H1 (cell line): Measurements from ENCODE around the gene KRT1. TPM values are rescaled to one million over a fixed set of nuclear protein-coding genes. Genes with fewer than 3 reads are reported as not detected.

Source experiments
- CTCF ChIA-PET: fragments of 300-600 bp; sonication (Branson Sonifier 250); formaldehyde crosslinking; loops from one replicate; lab custom pipeline; 2021; ENCODE audit not compliant: partially characterized antibody; lab: Charles Lee
- POLR2A ChIA-PET: fragments of 300-600 bp; sonication (Branson Sonifier 250); formaldehyde crosslinking; loops from one replicate; lab custom pipeline; 2021; ENCODE audit warnings: inconsistent platforms; ENCODE audit not compliant: partially characterized antibody; lab: Charles Lee
- DNase-seq, 2 experiments: peaks; one replicate each; pipeline versions ENCODE4 v3.0.0 to v3.0.0-alpha.2; 2010 to 2022; ENCODE audit warnings: low spot score in 2 of 2, low read depth in 1 of 2, mixed read lengths in 1 of 2
- FAIRE-seq: peaks from 2 replicates; lab custom pipeline; 2011; peaks lifted over from hg19 to GRCh38; lab: Jason Lieb, UNC
- H2AFZ ChIP-seq: 2 replicates; pipeline ENCODE4 v1.8.1; 2012; ENCODE audit warnings: low read length, inconsistent platforms
- H2AK5ac ChIP-seq: 2 replicates; pipeline ENCODE4 v1.6.1; 2013; ENCODE audit warnings: low read depth, low read length
- H2BK120ac ChIP-seq: replicated peaks from 2 replicates; pipeline ENCODE3; 2013; ENCODE audit warnings: low read depth, low read length, inconsistent platforms
- H2BK12ac ChIP-seq: 2 replicates; pipeline ENCODE4 v1.6.1; 2013; ENCODE audit warnings: low read depth, low read length
- H2BK15ac ChIP-seq: 2 replicates; pipeline ENCODE4 v1.6.1; 2013; ENCODE audit warnings: low read length
- H2BK20ac ChIP-seq: 2 replicates; pipeline ENCODE4 v1.6.1; 2013; ENCODE audit warnings: low read length
- H2BK5ac ChIP-seq: 2 replicates; pipeline ENCODE4 v1.6.1; 2013; ENCODE audit warnings: low read depth, low read length
- H3K14ac ChIP-seq: 2 replicates; pipeline ENCODE4 v1.6.1; 2013; ENCODE audit warnings: inconsistent platforms; ENCODE audit not compliant: insufficient read length
- H3K18ac ChIP-seq: 2 replicates; pipeline ENCODE4 v1.6.1; 2013; ENCODE audit warnings: low read length; ENCODE audit errors: extremely low read depth
- H3K23ac ChIP-seq: 2 replicates; pipeline ENCODE4 v1.6.1; 2013; ENCODE audit warnings: inconsistent platforms; ENCODE audit not compliant: insufficient read length
- H3K23me2 ChIP-seq: 2 replicates; pipeline ENCODE4 v1.6.1; 2013; ENCODE audit warnings: low read depth, low read length
- H3K27ac ChIP-seq: 2 replicates; pipeline ENCODE4 v1.6.1; 2011; ENCODE audit warnings: low read depth, low read length, inconsistent platforms
- H3K27me3 ChIP-seq, 4 experiments: replicated peaks in 1 of 4; 1 replicate in 1 of 4; 2 replicates in 3 of 4; pipeline versions ENCODE4 v1.6.1 to v1.8.1; 2011 to 2013; ENCODE audit warnings: low read length in 3 of 4, mild to moderate bottlenecking in 3 of 4, inconsistent platforms in 2 of 4, mixed read lengths in 2 of 4, moderate library complexity in 1 of 4; ENCODE audit not compliant: control insufficient read depth in 3 of 4, insufficient read depth in 3 of 4; ENCODE audit errors: extremely low read depth in 1 of 4
- H3K36me3 ChIP-seq, 4 experiments: 2 replicates each; pipeline versions ENCODE4 v1.6.1 to v1.8.1; 2011 to 2013; ENCODE audit warnings: mild to moderate bottlenecking in 4 of 4, low read length in 3 of 4, moderate library complexity in 2 of 4, control low read depth in 1 of 4, inconsistent platforms in 1 of 4; ENCODE audit not compliant: insufficient read depth in 4 of 4, control insufficient read depth in 2 of 4
- H3K4ac ChIP-seq: replicated peaks from 2 replicates; pipeline ENCODE3; 2013; ENCODE audit warnings: low read length, low read depth, mixed read lengths, inconsistent platforms; ENCODE audit not compliant: insufficient read length
- H3K4me1 ChIP-seq, 4 experiments: replicated peaks in 1 of 4; 1 replicate in 1 of 4; 2 replicates in 3 of 4; pipeline versions ENCODE4 v1.6.1 to v1.8.1; 2011 to 2013; ENCODE audit warnings: low read length in 3 of 4, inconsistent platforms in 2 of 4, mixed read lengths in 1 of 4; ENCODE audit not compliant: insufficient read depth in 4 of 4, control insufficient read depth in 3 of 4
- H3K4me2 ChIP-seq, 2 experiments: 2 replicates each; pipeline versions ENCODE4 v1.6.1 to v1.8.1; 2011 to 2013; ENCODE audit warnings: low read depth in 2 of 2, low read length in 2 of 2, control low read depth in 1 of 2, inconsistent platforms in 1 of 2, mild to moderate bottlenecking in 1 of 2; ENCODE audit not compliant: insufficient read depth in 1 of 2
- H3K4me3 ChIP-seq, 4 experiments: fragments of 200-600, 300-600 bp in 1 of 4; sonication (generic), shearing (Covaris generic), sonication (Bioruptor Twin) in 1 of 4; 2 replicates each; pipeline versions ENCODE4 v1.5.1 to v1.8.1; 2011 to 2016; ENCODE audit warnings: low read length in 4 of 4, low read depth in 3 of 4, control low read depth in 2 of 4, inconsistent platforms in 2 of 4, mild to moderate bottlenecking in 2 of 4, mixed read lengths in 1 of 4, moderate library complexity in 1 of 4; ENCODE audit not compliant: insufficient read depth in 2 of 4; ENCODE audit errors: extremely low read depth in 1 of 4
- H3K56ac ChIP-seq: replicated peaks from 2 replicates; pipeline ENCODE3; 2013; ENCODE audit warnings: low read depth, mild to moderate bottlenecking, mixed read lengths, low read length, inconsistent platforms; ENCODE audit not compliant: insufficient read length
- H3K79me1 ChIP-seq: 2 replicates; pipeline ENCODE4 v1.6.1; 2013; ENCODE audit warnings: low read depth, low read length, control low read depth
- H3K79me2 ChIP-seq, 2 experiments: 2 replicates each; pipeline versions ENCODE4 v1.6.1 to v1.8.1; 2012 to 2013; ENCODE audit warnings: low read length in 2 of 2, mild to moderate bottlenecking in 2 of 2, inconsistent platforms in 1 of 2; ENCODE audit not compliant: insufficient read depth in 2 of 2, control insufficient read depth in 1 of 2
- H3K9ac ChIP-seq, 4 experiments: replicated peaks in 1 of 4; 1 replicate in 1 of 4; 2 replicates in 3 of 4; pipeline versions ENCODE4 v1.6.1 to v1.8.1; 2011 to 2013; ENCODE audit warnings: low read depth in 3 of 4, low read length in 3 of 4, control low read depth in 2 of 4, mild to moderate bottlenecking in 2 of 4, moderate library complexity in 2 of 4, inconsistent platforms in 1 of 4; ENCODE audit errors: extremely low read depth in 1 of 4
- H3K9me3 ChIP-seq, 2 experiments: 2 replicates each; pipeline versions ENCODE4 v1.6.1 to v1.8.1; 2012 to 2013; ENCODE audit warnings: mild to moderate bottlenecking in 2 of 2, moderate library complexity in 2 of 2, control low read depth in 1 of 2, inconsistent platforms in 1 of 2, low read depth in 1 of 2, low read length in 1 of 2, mixed read lengths in 1 of 2; ENCODE audit not compliant: insufficient read depth in 2 of 2
- H4K20me1 ChIP-seq, 2 experiments: replicated peaks in 1 of 2; 2 replicates each; pipeline versions ENCODE3 to v1.8.1; 2011 to 2013; ENCODE audit warnings: inconsistent platforms in 2 of 2, low read length in 2 of 2, mild to moderate bottlenecking in 1 of 2; ENCODE audit not compliant: insufficient read depth in 2 of 2, control insufficient read depth in 1 of 2
- H4K5ac ChIP-seq: 2 replicates; pipeline ENCODE4 v1.6.1; 2013; ENCODE audit warnings: low read length, low read depth, mixed read lengths, inconsistent platforms; ENCODE audit not compliant: insufficient read length
- H4K8ac ChIP-seq: 2 replicates; pipeline ENCODE4 v1.8.0; 2013; ENCODE audit warnings: mild to moderate bottlenecking, moderate library complexity, low read length, inconsistent platforms; ENCODE audit not compliant: insufficient read depth; ENCODE audit errors: extremely low read depth
- H4K91ac ChIP-seq: replicated peaks from 2 replicates; pipeline ENCODE3; 2013; ENCODE audit warnings: low read length, mixed read lengths, inconsistent platforms; ENCODE audit not compliant: insufficient read length
- CEBPB ChIP-seq: IDR thresholded peaks from 2 replicates; pipeline ENCODE4 v1.6.1; 2012; ENCODE audit warnings: low read depth, low read length
- KDM1A ChIP-seq: fragments of 200-600, 300-600 bp; sonication (generic); IDR thresholded peaks from 2 replicates; pipeline ENCODE4 v1.7.1; 2016; ENCODE audit warnings: mild to moderate bottlenecking, low read length, borderline replicate concordance
- KDM5A ChIP-seq: fragments of 200-600 bp; IDR thresholded peaks from 2 replicates; pipeline ENCODE4 v1.7.1; 2012; ENCODE audit warnings: mild to moderate bottlenecking, low read length, inconsistent platforms, mixed read lengths
- NRF1 ChIP-seq: IDR thresholded peaks from 2 replicates; pipeline ENCODE4 v1.6.1; 2011; ENCODE audit warnings: mild to moderate bottlenecking, low read depth, low read length, improper control_type of control experiment
- RXRA ChIP-seq: IDR thresholded peaks from 2 replicates; pipeline ENCODE4 v1.6.1; 2011; ENCODE audit warnings: low read depth, mild to moderate bottlenecking, low read length, moderate library complexity; ENCODE audit not compliant: insufficient read depth
- SAP30 ChIP-seq: fragments of 300-600 bp; sonication (generic); IDR thresholded peaks from 2 replicates; pipeline ENCODE4 v1.7.1; 2012; ENCODE audit warnings: low read length, moderate library complexity, mild to moderate bottlenecking, inconsistent platforms; ENCODE audit not compliant: insufficient read depth, insufficient replicate concordance
- SRF ChIP-seq: IDR thresholded peaks from 2 replicates; pipeline ENCODE4 v1.6.1; 2011; ENCODE audit warnings: mild to moderate bottlenecking, low read depth, low read length, moderate library complexity
- TAF1 ChIP-seq: IDR thresholded peaks from 2 replicates; pipeline ENCODE4 v1.6.1; 2011; ENCODE audit warnings: mild to moderate bottlenecking, low read depth, low read length
- TBP ChIP-seq: IDR thresholded peaks from 2 replicates; pipeline ENCODE4 v1.6.1; 2011; ENCODE audit warnings: low read depth, low read length, improper control_type of control experiment
- TEAD4 ChIP-seq: IDR thresholded peaks from 2 replicates; pipeline ENCODE4 v1.6.1; 2012; ENCODE audit warnings: low read depth, low read length, inconsistent platforms, mixed read lengths
- WGBS, 2 experiments: shearing (Covaris generic) in 1 of 2; methylation state at CpG; one replicate each; pipeline versions ENCODE4 v1.1.6 to v1.1.7; 2013 to 2015; ENCODE audit warnings: low lambda C conversion rate in 2 of 2, mixed read lengths in 2 of 2, inconsistent platforms in 1 of 2, low coverage in 1 of 2, missing lambda C conversion rate in 1 of 2; ENCODE audit not compliant: insufficient replicate concordance in 2 of 2, insufficient coverage in 1 of 2, insufficient read length in 1 of 2; ENCODE audit errors: extremely low coverage in 1 of 2, missing lambda C conversion rate in 1 of 2; 5-methylcytosine and 5-hydroxymethylcytosine counted together
- polyA plus RNA-seq, 7 experiments: library from polyadenylated mRNA; depleted of rRNA in 3 of 7; stranded (reverse) in 5 of 7; unstranded in 2 of 7; fragments of >200 nt in 5 of 7; fragments of 200-250 nt in 2 of 7; gene quantifications; 1 replicate in 5 of 7; 2 replicates in 1 of 7; 4 replicates in 1 of 7; pipeline versions ENCODE4 v1.2.1 to v1.2.3, GENCODE V29; 2011 to 2013; ENCODE audit warnings: missing spikeins in 2 of 7, mixed read lengths in 2 of 7
- total RNA-seq: library from RNA; stranded (reverse); fragmentation: NEBNext Ultra II Directional; extraction: Animal tissue kit (Norgen Biotek cat#: 25700); gene quantifications from 2 replicates; pipeline ENCODE4 v1.2.1, GENCODE V29; 2021
- TF ChIP-seq, protein P1 (sequence below): IDR thresholded peaks from 2 replicates; pipeline ENCODE4 v1.6.1; 2011; ENCODE audit warnings: low read length, improper control_type of control experiment
- TF ChIP-seq, protein P2 (sequence below): IDR thresholded peaks from 2 replicates; pipeline ENCODE4 v1.6.1; 2012; ENCODE audit warnings: low read length, inconsistent platforms

The KRT1 gene
- total and polyA plus RNA-seq, 2 of the 8 experiments (the other 6 are each of a cell fraction or from before 2014, with no cell fraction given) = not detected

DNA sequence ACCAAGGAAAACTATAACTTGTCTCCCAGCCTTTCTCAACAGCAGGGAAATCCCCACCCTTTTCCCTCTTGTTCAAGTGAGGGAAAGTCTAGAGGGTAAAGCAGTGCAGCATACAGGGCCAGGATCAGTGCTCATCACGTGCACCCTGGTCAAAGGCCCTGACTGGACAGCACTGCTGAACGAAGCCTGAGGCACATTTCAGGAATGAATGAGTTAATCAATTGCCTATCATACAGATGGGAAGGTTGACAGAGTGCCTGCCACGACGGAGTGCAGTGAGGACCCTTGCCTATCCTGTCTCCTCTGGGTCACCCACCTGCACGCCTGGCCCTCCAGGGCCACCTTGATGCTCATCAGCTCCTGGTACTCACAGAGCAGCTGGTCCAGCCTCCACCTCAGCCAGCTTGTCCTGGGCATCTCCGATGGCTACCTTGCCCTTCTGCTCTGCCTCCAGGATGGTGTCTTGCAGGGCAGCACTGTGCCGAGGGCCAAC lies 50.2 kb downstream of the KRT1 start:
- POLR2A ChIA-PET = no interaction called here
- no peak for TF ChIP-seq CEBPB
- TF ChIP-seq NRF1 = no peak
- TF ChIP-seq, protein P1, sequence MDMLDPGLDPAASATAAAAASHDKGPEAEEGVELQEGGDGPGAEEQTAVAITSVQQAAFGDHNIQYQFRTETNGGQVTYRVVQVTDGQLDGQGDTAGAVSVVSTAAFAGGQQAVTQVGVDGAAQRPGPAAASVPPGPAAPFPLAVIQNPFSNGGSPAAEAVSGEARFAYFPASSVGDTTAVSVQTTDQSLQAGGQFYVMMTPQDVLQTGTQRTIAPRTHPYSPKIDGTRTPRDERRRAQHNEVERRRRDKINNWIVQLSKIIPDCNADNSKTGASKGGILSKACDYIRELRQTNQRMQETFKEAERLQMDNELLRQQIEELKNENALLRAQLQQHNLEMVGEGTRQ = no peak
- TF ChIP-seq TBP = no peak
- no peak for TF ChIP-seq KDM5A
- TF ChIP-seq SRF = no peak
- TF ChIP-seq RXRA = no peak
- no peak for TF ChIP-seq SAP30
- TF ChIP-seq, protein P2, sequence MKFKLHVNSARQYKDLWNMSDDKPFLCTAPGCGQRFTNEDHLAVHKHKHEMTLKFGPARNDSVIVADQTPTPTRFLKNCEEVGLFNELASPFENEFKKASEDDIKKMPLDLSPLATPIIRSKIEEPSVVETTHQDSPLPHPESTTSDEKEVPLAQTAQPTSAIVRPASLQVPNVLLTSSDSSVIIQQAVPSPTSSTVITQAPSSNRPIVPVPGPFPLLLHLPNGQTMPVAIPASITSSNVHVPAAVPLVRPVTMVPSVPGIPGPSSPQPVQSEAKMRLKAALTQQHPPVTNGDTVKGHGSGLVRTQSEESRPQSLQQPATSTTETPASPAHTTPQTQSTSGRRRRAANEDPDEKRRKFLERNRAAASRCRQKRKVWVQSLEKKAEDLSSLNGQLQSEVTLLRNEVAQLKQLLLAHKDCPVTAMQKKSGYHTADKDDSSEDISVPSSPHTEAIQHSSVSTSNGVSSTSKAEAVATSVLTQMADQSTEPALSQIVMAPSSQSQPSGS = no peak
- no peak for TF ChIP-seq KDM1A
- no peak for TF ChIP-seq TAF1
- no peak for TF ChIP-seq TEAD4

More for the DNA sequence above, 50.2 kb downstream of the KRT1 start:
- Histone ChIP-seq H3K9me3 (no peaks in the 10 kb centered on the region), H3K79me1 (no peaks in the 10 kb centered on the region; the same call in 1 of the 2 replicates), H3K4ac (no peak overlapping the region), H4K20me1 (no peaks in the 10 kb centered on the region), H4K5ac (no peak overlapping the region), H3K56ac (no peak overlapping the region), H3K23me2 (no peaks in the 10 kb centered on the region), H3K14ac (no peak overlapping the region), H3K79me2 (no peaks in the 10 kb centered on the region), H2BK120ac (no peak overlapping the region), H3K4me3 (no peak overlapping the region), H4K91ac (no peak overlapping the region), H3K18ac (no peak overlapping the region), H2AFZ (no peak overlapping the region), H2AK5ac (no peak overlapping the region), H4K8ac (no peak overlapping the region), H3K36me3 (no peaks in the 10 kb centered on the region), H2BK20ac (no peak overlapping the region), H3K9ac (no peak overlapping the region), H2BK15ac (no peak overlapping the region), H3K4me1 (no peaks in the 10 kb centered on the region), H3K23ac (no peak overlapping the region), H3K4me2 (no peak overlapping the region), H3K27ac (no peak overlapping the region), H3K27me3 (no peaks in the 10 kb centered on the region; a peak in 2 of 7 replicates), H2BK12ac (no peak overlapping the region), H2BK5ac (no peak overlapping the region)
- WGBS, 2 experiments = 85% methylated on average over 7 of the region's 7 CpGs; no CpG with 5 or more reads in 1 of the 2 experiments
- FAIRE-seq (no peak), DNase-seq (peak in 1 of 2 experiments; percentile 17)
- CTCF ChIA-PET = interaction anchor here (1.7 kb wide), 2 partner anchors 18 to 19 kb away, joined by 3 to 6 read pairs; no protein-coding TSS in a partner anchor
